GM10847 (cell line): ENCODE data around the gene CBR3.

Source experiments
- POLR2A ChIP-seq: IDR thresholded peaks from 2 replicates; pipeline ENCODE4 v1.6.1; 2011; ENCODE audit not compliant: insufficient read length; ENCODE audit errors: extremely low read depth

The CBR3 gene

GRCh38 chr21:36166705-36167104, 31.8 kb downstream of the CBR3 start:
- no peak for TF ChIP-seq POLR2A

- no peak for TF ChIP-seq POLR2A
Measured at GRCh38 chr21:36167541-36167940, 32.7 kb downstream of the CBR3 start.

DNA sequence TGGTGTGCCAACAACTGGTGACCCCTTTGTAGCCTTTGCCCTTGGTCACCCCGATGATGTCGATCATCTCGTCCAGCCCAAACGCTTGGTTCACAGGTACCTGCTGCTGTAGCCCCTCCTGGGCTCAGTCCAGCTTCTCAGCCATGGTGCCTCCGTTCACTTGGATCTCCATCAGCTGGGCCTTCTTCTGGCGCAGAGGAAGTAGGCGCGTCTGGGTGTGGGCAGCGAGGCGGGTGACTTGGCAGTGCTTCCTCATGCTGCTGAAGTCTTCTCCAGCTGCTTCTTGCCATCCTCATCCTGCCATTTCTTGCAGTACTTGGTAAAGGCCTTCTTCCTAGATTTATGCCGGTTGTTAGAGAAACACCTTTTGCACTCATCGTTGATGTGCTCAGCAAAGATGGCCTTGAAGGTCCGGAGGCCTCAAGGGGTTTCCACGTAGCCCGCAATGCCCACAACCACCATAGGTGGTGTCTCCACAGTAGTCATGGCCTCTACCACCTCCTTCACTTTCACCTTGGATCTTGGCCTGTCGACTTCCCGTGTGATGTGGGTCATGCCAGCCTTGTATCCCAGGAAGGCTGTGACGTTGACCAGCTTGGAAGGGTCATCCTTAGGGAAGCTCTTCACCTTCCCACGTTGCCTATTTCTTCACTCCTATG, 34.7 kb downstream of the CBR3 start:
- TF ChIP-seq POLR2A: no peak

DNA sequence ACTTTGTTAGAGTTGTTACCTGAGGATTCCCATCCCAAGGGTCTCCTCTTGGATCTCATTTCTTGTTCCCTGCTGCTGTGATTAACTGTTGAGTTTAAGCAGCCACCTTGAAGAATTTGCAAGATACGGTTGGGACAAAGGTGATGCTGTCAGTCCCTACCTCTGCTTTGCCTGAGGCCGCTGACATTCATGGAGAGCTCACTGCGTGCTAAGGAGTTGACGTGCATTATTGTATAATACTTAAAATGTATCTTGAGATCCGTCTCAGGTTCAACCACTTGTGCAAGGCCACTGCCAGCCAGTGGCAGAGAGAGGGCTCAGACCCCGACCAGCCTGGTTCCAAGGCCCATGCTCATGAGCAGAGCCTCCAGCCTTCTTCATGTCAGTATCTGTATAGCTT, 35.9 kb downstream of the CBR3 start:
- no peak for TF ChIP-seq POLR2A

DNA sequence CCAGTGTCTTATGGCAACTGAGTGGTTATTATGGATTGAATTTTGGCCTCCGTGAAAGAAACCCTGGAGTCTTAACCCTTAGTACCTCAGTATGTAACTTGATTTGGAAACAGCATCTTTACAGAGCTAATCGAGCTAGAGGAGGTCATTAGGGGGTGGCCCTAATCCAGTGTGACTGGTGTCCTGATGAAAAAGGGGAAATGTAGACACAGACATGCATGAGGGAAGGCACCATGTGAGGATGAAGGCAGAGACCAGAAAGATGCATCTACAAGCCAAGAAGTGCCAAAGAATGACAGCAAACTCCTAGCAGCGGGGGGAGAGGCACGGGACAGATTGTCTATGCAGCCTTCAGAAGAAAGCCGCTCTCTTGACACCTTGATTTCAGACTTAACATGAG, 36.5 kb downstream of the CBR3 start:
- TF ChIP-seq POLR2A: no peak

GRCh38 chr21:36171741-36172331, 37.0 kb downstream of the CBR3 start:
- TF ChIP-seq POLR2A: no peak

DNA sequence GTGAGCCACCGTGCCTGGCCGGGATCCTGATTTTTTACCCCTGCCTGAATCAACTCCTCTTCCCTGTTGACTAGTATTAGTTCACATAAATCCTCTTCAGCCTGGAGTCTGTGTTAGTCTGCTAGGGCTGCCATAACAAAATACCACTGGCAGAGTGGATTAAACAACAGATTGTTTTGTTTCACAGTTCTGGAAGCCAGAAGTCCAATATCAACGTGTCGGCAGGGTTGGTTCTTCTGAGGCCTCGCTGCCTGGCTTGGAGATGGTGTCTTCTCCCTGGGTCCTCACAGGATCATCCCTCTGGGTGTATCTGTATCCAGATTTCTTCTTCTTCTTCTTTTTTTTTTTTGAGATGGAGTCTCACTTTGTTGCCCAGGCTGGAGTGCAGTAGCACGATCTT, 39.9 kb downstream of the CBR3 start:
- TF ChIP-seq POLR2A: no peak

DNA sequence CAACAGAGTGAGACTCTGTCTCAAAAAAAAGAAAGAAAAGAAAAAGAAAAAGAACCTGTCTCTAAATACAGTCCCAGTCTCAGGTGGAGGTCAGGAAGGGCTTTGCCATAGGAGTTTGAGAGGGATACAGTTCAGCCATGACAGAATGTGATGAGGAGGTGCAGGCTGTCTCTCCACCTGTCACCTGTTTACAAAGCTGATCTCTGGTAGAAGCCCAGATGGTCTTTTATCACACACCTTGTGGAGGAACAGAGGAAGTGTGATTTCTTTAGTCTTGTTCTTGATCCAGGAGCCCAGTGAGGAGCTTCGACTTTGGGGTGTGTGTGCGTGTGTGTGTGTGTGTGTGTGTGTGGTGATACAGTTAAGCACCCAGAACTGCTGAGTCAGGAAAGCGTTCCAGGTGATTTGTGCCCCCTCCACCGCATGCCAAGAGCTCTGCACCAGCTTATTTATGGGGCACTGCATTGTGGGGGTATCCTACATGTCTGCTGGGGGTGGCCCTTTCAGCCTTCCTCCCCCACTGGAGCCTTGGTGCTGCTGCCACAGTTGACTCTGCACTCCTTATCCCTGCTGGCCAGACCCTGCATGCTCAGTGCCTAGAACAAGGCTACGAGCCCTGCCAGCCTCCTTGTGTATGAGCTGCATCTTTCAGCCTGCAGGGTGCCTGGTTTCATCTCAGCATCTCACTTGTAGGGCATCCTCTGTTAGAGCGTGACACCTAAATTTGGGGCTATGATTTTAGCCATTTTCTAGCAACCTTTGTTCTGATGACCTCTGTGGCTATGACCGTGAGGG, 41.1 kb downstream of the CBR3 start:
- no peak for TF ChIP-seq POLR2A

GRCh38 chr21:36178349-36178748, 43.5 kb downstream of the CBR3 start:
- TF ChIP-seq POLR2A: no peak

- TF ChIP-seq POLR2A: no peak
Measured at GRCh38 chr21:36179145-36179544, 44.3 kb downstream of the CBR3 start.

DNA sequence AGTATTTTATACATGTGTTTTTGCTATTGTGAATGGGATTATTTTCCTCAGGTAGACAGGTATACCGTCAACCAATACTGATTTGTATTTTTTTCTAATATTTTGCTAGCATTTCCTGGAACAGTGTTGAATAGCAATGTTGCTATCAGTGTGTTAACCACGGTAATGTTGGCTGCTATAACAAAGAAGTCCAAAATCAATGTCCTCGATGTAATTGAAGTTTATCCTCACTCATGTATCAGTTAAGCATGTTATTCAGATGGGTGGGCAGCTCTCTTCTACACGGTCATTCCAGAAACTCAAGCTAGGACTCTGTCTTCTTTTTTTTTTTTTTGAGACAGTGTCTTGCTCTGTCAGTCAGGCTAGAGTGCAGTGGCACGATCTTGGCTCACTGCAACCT, 46.1 kb downstream of the CBR3 start:
- no peak for TF ChIP-seq POLR2A

- no peak for TF ChIP-seq POLR2A
Measured at GRCh38 chr21:36183144-36183795, 48.4 kb downstream of the CBR3 start.

DNA sequence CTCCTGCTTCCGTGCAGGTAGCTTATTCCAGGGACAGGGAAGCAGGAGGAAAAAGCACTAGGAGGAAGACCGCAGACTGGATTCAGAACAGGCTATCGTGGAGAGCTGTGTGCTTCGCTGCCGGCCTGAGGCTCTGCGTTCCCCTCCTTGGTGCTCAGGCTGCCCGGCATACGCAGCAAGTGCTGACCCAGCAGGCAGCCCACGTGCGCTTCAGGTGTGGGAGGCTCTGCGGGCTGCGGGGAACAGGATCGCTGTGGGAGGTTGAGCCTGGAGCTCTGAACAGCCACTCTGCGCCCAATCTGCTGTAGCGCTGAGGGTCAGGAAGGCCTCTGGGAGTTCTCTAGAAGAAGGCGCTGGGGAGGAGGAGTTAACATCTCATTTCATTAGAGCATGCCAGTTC, 49.7 kb downstream of the CBR3 start:
- no peak for TF ChIP-seq POLR2A

DNA sequence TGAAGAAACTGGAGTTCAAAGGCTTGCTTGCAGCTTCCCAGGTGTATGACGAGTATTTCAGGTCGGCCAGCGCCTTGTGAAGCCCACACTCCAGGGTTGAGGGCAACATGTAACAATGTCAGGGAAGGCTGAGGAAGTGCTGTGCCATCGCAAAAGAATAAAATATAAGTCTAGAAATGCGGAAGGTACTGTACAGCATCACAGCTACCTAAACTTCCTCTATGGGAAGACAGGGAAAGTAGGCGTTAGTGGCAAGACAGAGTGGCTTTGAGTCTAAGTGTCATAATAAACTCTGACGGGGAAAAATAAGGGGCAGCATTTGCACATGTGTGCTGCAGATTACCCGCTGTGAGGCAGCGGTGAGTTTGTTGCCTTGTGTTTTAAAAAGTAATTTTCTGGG, 50.6 kb downstream of the CBR3 start:
- TF ChIP-seq POLR2A: no peak

GRCh38 chr21:36186081-36186480, 51.2 kb downstream of the CBR3 start:
- no peak for TF ChIP-seq POLR2A
